ENCODE measurements around the gene MAP4K4. TPM values are rescaled to one million over a fixed set of nuclear protein-coding genes. Genes with fewer than 3 reads are reported as not detected.

Gene MAP4K4
- total RNA-seq, 1 donor from 2014 or later, result 115 TPM

GRCh38 chr2:101829429-101829828, 131.9 kb downstream of the MAP4K4 start:
- TF ChIP-seq, protein P1, sequence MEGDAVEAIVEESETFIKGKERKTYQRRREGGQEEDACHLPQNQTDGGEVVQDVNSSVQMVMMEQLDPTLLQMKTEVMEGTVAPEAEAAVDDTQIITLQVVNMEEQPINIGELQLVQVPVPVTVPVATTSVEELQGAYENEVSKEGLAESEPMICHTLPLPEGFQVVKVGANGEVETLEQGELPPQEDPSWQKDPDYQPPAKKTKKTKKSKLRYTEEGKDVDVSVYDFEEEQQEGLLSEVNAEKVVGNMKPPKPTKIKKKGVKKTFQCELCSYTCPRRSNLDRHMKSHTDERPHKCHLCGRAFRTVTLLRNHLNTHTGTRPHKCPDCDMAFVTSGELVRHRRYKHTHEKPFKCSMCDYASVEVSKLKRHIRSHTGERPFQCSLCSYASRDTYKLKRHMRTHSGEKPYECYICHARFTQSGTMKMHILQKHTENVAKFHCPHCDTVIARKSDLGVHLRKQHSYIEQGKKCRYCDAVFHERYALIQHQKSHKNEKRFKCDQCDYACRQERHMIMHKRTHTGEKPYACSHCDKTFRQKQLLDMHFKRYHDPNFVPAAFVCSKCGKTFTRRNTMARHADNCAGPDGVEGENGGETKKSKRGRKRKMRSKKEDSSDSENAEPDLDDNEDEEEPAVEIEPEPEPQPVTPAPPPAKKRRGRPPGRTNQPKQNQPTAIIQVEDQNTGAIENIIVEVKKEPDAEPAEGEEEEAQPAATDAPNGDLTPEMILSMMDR (conservative IDR thresholded peaks at IDR 0.05; ENCODE audit: low read depth, low read length), result no peak
- H3K4me3 ChIP-seq (ENCODE audit: low read depth, low read length), result no peak overlapping the region
- no peak for DNase-seq (ENCODE audit: low read depth)

DNA sequence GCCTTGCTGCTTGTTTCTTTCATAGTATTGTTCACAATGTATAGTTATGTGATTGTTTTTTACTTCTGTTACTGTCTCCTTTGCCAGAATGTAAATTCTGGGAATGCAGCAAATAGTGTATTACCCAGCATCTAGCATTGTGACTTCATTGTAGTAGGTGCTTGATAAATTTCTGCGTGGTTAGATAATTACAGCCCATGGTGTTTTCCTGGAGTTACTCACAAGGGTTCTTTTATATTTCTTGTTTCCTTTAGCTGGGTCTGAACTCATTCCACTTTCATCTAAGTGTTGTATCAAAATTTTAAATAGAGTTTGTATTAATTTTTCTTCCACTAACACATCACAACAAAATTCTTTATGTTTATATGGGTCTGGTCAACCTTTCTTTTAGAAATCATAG, 132.6 kb downstream of the MAP4K4 start:
- TF ChIP-seq, protein P1 (conservative IDR thresholded peaks at IDR 0.05; ENCODE audit: low read depth, low read length), result no peak
- H3K4me3 ChIP-seq (ENCODE audit: low read depth, low read length), result no peak overlapping the region
- DNase-seq (ENCODE audit: low read depth), result no peak

DNA sequence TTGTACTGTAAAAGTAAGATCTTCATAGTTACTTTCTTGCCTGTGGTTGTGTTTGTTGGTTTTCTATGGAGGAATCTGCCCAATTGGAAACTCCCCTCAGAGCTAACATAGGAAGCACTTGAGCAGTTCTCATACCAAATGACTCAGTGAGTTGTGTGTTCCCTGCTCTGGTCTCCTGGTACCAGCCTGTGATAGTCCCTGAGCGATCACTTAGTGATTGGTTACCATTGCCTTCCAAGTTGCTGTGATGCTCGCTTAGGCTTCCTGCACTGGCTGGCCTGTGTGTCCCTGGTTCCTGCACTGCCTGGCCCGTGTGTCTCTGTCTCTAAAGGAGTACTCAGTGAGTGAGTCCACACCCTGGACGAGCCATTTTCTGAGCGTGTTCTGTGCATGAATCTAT, 133.0 kb downstream of the MAP4K4 start:
- DNase-seq (ENCODE audit: low read depth), result peak; percentile 63
- TF ChIP-seq, protein P1 (conservative IDR thresholded peaks at IDR 0.05; ENCODE audit: low read depth, low read length), result no peak

GRCh38 chr2:101831351-101831865, 133.9 kb downstream of the MAP4K4 start:
- no peak for DNase-seq (ENCODE audit: low read depth)
- TF ChIP-seq, protein P1 (conservative IDR thresholded peaks at IDR 0.05; ENCODE audit: low read depth, low read length), result peak; percentile 79

More for the DNA sequence above, 133.0 kb downstream of the MAP4K4 start:
- H3K4me3 ChIP-seq (ENCODE audit: low read depth, low read length), result no peak overlapping the region

DNA sequence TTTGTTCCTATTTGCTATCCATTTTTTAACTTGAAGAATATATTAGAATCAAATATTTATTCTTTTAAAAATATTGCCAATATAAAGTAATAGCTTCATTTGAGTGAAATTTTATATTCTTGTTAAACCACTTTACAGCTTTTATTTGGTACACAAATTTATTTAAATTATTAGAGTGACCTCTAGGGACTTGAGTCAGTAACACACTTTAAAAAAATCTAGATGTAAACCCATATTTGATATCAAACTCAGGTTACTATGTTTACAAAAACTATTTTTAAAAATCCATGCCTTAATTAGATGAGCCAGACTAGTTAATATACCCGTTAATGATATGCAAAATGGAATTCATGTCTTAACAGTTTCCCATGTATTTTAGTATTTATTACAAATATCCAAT, 134.6 kb downstream of the MAP4K4 start:
- DNase-seq (ENCODE audit: low read depth), result no peak
- TF ChIP-seq, protein P1 (conservative IDR thresholded peaks at IDR 0.05; ENCODE audit: low read depth, low read length), result no peak
- no peak overlapping the region for H3K4me3 ChIP-seq (ENCODE audit: low read depth, low read length)

More at GRCh38 chr2:101831351-101831865, 133.9 kb downstream of the MAP4K4 start:
- H3K4me3 ChIP-seq (ENCODE audit: low read depth, low read length), result no peak overlapping the region

- TF ChIP-seq, protein P1 (conservative IDR thresholded peaks at IDR 0.05; ENCODE audit: low read depth, low read length), result no peak
- no peak for DNase-seq (ENCODE audit: low read depth)
- H3K4me3 ChIP-seq (ENCODE audit: low read depth, low read length), result no peak overlapping the region
Observed at GRCh38 chr2:101833890-101834523, 136.5 kb downstream of the MAP4K4 start.

DNA sequence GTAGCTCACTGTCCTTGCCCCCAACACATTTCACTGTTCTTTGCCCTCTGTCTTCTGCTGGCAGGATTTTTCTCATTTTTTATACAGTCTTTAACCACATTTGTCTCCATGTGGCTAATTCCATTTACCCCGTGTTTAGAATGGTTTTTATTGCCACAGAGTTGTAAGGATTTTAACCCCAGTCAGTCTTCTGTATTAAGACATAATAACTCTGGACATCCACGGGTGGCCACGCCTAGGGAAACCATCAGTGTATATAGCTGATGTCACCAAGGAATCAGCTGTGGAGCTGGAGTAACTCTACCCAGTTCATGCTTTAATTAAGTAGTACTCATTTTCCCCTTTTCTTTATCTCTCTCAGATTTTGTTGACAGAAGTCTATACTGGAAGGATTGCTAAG, 139.8 kb downstream of the MAP4K4 start:
- DNase-seq (ENCODE audit: low read depth), result no peak
- TF ChIP-seq, protein P1 (conservative IDR thresholded peaks at IDR 0.05; ENCODE audit: low read depth, low read length), result no peak
- H3K4me3 ChIP-seq (ENCODE audit: low read depth, low read length), result no peak overlapping the region

All from epithelial cell of proximal tubule (primary cell).